Activated B cell treated with CpG ODN at 0.5 μM for 24 hours (primary cell): ENCODE results near the gene COL19A1. TPM values are rescaled to one million over a fixed set of nuclear protein-coding genes. Genes with fewer than 3 reads are reported as not detected.

Experiments used
- ATAC-seq: fragments of 200-7000 bp; cut with Tn5 transposase; one replicate; pipeline ENCODE4 v1.10.0; 2021; ENCODE audit warnings: low read depth, mild to moderate bottlenecking, moderate library complexity
- CTCF ChIA-PET: fragments of 350-600 bp; sonication (Branson Sonifier 250); formaldehyde crosslinking; loops from one replicate; lab custom pipeline; 2021; ENCODE audit warnings: antibody characterized with exemption; lab: Charles Lee
- POLR2A ChIA-PET: fragments of 350-600 bp; sonication (Branson Sonifier 250); formaldehyde crosslinking; loops from one replicate; lab custom pipeline; 2021; ENCODE audit warnings: antibody characterized with exemption; lab: Charles Lee
- DNase-seq: peaks from one replicate; pipeline ENCODE4 v3.0.0; 2022
- H3K27ac Mint-ChIP-seq: one replicate; pipeline ENCODE4 v1.8.0; 2020; ENCODE audit warnings: mixed read lengths
- H3K27me3 Mint-ChIP-seq: one replicate; pipeline ENCODE4 v1.8.0; 2021; ENCODE audit warnings: mixed read lengths
- H3K36me3 Mint-ChIP-seq: one replicate; pipeline ENCODE4 v1.8.0; 2021; ENCODE audit warnings: low read depth, mixed read lengths
- H3K4me1 Mint-ChIP-seq: one replicate; pipeline ENCODE4 v1.8.0; 2021; ENCODE audit warnings: mixed read lengths
- H3K4me3 Mint-ChIP-seq: one replicate; pipeline ENCODE4 v1.8.0; 2020; ENCODE audit warnings: mild to moderate bottlenecking, mixed read lengths
- H3K9me3 Mint-ChIP-seq: one replicate; pipeline ENCODE4 v1.8.0; 2020; ENCODE audit warnings: mixed read lengths
- CTCF ChIP-seq: fragments of 200-600 bp; IDR thresholded peaks from one replicate; pipeline ENCODE4 v1.8.0; 2022; ENCODE audit warnings: antibody characterized with exemption, mild to moderate bottlenecking
- intact Hi-C: fragments of 100-400 bp; cut with micrococcal nuclease; formaldehyde crosslinking; loops from one replicate; pipeline ENCODE4 v1.15.1; 2024
- total RNA-seq: library from RNA; stranded (reverse); gene quantifications from 2 replicates; pipeline ENCODE4 v1.2.3, GENCODE V29; 2022

COL19A1 gene
- total RNA-seq, 1 donor from 2014 or later = 54.4 TPM

GRCh38 chr6:70175770-70176169 lies 309.4 kb downstream of the COL19A1 start:
- Mint-ChIP-seq H3K27ac (no peak overlapping the region), H3K36me3 (peaks cover 71% of the 10 kb centered on the region), H3K9me3 (no peaks in the 10 kb centered on the region), H3K4me3 (no peak overlapping the region), H3K4me1 (no peaks in the 10 kb centered on the region), H3K27me3 (no peaks in the 10 kb centered on the region)
- ChIA-PET POLR2A (no interaction called here), CTCF (no interaction called here)
- no peak for DNase-seq
- intact Hi-C loops = no loop called here
- no peak for TF ChIP-seq CTCF
- ATAC-seq = no peak

GRCh38 chr6:70176842-70177550 lies 310.6 kb downstream of the COL19A1 start:
- Mint-ChIP-seq H3K9me3 (no peaks in the 10 kb centered on the region), H3K36me3 (peaks cover 62% of the 10 kb centered on the region), H3K4me3 (no peak overlapping the region), H3K27ac (no peak overlapping the region), H3K4me1 (no peaks in the 10 kb centered on the region), H3K27me3 (no peaks in the 10 kb centered on the region)
- DNase-seq (no peak), ATAC-seq (no peak)
- CTCF ChIA-PET = no interaction called here
- POLR2A ChIA-PET = no interaction called here
- intact Hi-C loops = no loop called here
- no peak for TF ChIP-seq CTCF

GRCh38 chr6:70180183-70180900 lies 314.0 kb downstream of the COL19A1 start:
- POLR2A ChIA-PET = no interaction called here
- peaks cover 36% of the 10 kb centered on the region for H3K36me3 Mint-ChIP-seq
- CTCF ChIA-PET = no interaction called here
- no peak overlapping the region for H3K4me3 Mint-ChIP-seq
- no peak overlapping the region for H3K27ac Mint-ChIP-seq
- DNase-seq (no peak), ATAC-seq (no peak)
- no peak for TF ChIP-seq CTCF
- no peaks in the 10 kb centered on the region for H3K4me1 Mint-ChIP-seq
- no peaks in the 10 kb centered on the region for H3K9me3 Mint-ChIP-seq
- intact Hi-C loops = no loop called here
- H3K27me3 Mint-ChIP-seq = no peaks in the 10 kb centered on the region

GRCh38 chr6:70180901-70181599 lies 314.7 kb downstream of the COL19A1 start:
- POLR2A ChIA-PET = no interaction called here
- no peak overlapping the region for H3K4me3 Mint-ChIP-seq
- no peaks in the 10 kb centered on the region for H3K27me3 Mint-ChIP-seq
- no peak overlapping the region for H3K27ac Mint-ChIP-seq
- no peak for TF ChIP-seq CTCF
- DNase-seq = no peak
- intact Hi-C loops = no loop called here
- no peaks in the 10 kb centered on the region for H3K9me3 Mint-ChIP-seq
- no peak for ATAC-seq
- CTCF ChIA-PET = no interaction called here
- peaks cover 31% of the 10 kb centered on the region for H3K36me3 Mint-ChIP-seq
- H3K4me1 Mint-ChIP-seq = no peaks in the 10 kb centered on the region

GRCh38 chr6:70183538-70183937 lies 317.2 kb downstream of the COL19A1 start:
- H3K9me3 Mint-ChIP-seq = no peaks in the 10 kb centered on the region

More at GRCh38 chr6:70183538-70183937, 317.2 kb downstream of the COL19A1 start:
- ChIA-PET CTCF (no interaction called here), POLR2A (no interaction called here)
- intact Hi-C loops = no loop called here
- H3K36me3 Mint-ChIP-seq = peaks cover 33% of the 10 kb centered on the region
- H3K4me1 Mint-ChIP-seq = no peaks in the 10 kb centered on the region
- H3K4me3 Mint-ChIP-seq = no peak overlapping the region
- H3K27me3 Mint-ChIP-seq = no peaks in the 10 kb centered on the region
- TF ChIP-seq CTCF = no peak
- no peak overlapping the region for H3K27ac Mint-ChIP-seq
- DNase-seq = no peak
- ATAC-seq = no peak
